Chondrocyte (in vitro differentiated cells): ENCODE measurements around the gene MAIP1. TPM values are rescaled to one million over a fixed set of nuclear protein-coding genes. Genes with fewer than 3 reads are reported as not detected.

Experiments used
- DNase-seq: peaks from one replicate; pipeline ENCODE4 v3.0.0; 2021; ENCODE audit warnings: mixed read lengths, low spot score
- H3K27ac Mint-ChIP-seq: one replicate; pipeline ENCODE4 v1.8.0; 2021; ENCODE audit warnings: mild to moderate bottlenecking, moderate library complexity, mixed read lengths; ENCODE audit not compliant: unreplicated experiment
- H3K27me3 Mint-ChIP-seq: 2 replicates; pipeline ENCODE4 v1.8.0; 2021; ENCODE audit warnings: low read depth, mixed read lengths
- H3K36me3 Mint-ChIP-seq: 2 replicates; pipeline ENCODE4 v1.8.0; 2021; ENCODE audit warnings: low read depth, mixed read lengths
- H3K4me1 Mint-ChIP-seq: 2 replicates; pipeline ENCODE4 v1.8.0; 2021; ENCODE audit warnings: low read depth, mild to moderate bottlenecking, mixed read lengths
- H3K4me3 Mint-ChIP-seq: one replicate; pipeline ENCODE4 v1.8.0; 2021; ENCODE audit warnings: mild to moderate bottlenecking, moderate library complexity, mixed read lengths; ENCODE audit not compliant: unreplicated experiment
- H3K9me3 Mint-ChIP-seq: 2 replicates; pipeline ENCODE4 v1.8.0; 2021; ENCODE audit warnings: low read depth, mixed read lengths
- CTCF ChIP-seq: fragments of 200-600 bp; sonication (generic); IDR thresholded peaks from 2 replicates; pipeline ENCODE4 v1.5.0; 2021; ENCODE audit warnings: antibody characterized with exemption, mild to moderate bottlenecking, moderate library complexity
- long read RNA-seq: library from polyadenylated mRNA; stranded (forward); transcript quantifications from one replicate; pipeline ENCODE4 v2.0.0, GENCODE V29; 2021
- total RNA-seq: library from RNA; stranded (reverse); gene quantifications from 3 replicates; pipeline ENCODE4 v1.2.1, GENCODE V29; 2021

Gene MAIP1
- 9.4 to 15.1 TPM (median 14.6 TPM) in 3 replicates for total RNA-seq
- long read RNA-seq, transcript MAIP1-202 (5 exons, 1,386 nt) = major isoform, 18 of 20 reads
- long read RNA-seq, partial matches to known transcripts = 0 of 20 reads
- long read RNA-seq, other reads (novel, unspliced or antisense) = 2 of 20 reads

DNA sequence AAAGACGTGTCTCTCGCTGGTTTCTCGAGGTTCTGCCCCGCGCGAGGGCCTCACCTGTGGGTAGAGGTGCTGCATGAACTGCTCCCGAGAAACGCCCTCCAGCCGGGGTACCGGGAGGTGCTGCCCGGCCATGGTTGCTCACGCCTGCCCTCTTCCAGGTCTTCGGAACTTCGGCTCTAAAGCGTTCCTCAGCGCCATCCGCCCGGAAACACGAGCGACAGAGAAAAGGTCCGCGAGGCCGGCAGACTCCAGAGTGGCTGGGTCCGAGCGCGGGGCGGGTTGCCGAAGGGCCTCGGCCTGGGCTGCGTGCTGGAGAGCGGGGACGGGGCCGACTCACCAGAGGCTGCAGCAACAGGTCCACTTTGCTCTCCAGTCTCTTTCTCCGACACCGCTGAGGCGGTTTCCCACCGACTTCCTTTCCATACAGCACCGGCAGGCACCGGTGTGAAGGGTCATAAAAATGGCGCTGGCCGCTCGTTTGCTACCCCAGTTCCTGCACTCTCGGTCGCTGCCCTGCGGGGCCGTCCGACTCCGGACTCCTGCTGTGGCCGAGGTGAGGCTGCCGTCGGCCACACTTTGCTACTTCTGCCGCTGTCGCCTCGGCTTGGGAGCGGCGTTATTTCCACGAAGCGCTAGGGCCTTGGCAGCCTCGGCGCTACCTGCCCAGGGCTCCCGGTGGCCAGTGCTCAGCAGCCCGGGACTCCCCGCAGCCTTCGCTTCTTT is at the start of gene MAIP1, which contains the start of gene TYW5:
Gene MAIP1 (plus strand): TSS at position 244 of the 723 bp plus-strand sequence. CDS start 217 bp downstream, at position 461.
Gene TYW5 (minus strand): TSS at position 153 of the 723 bp plus-strand sequence. CDS start 21 bp downstream, at position 132.
- H3K27ac Mint-ChIP-seq = peak within 1 kb of the TSS; percentile 99
- TF ChIP-seq CTCF = peak; percentile 65
- peak; percentile 95 for DNase-seq
- no peaks in the 10 kb centered on the region for H3K27me3 Mint-ChIP-seq
- H3K36me3 Mint-ChIP-seq = peaks cover 2% of the 10 kb centered on the region
- no peaks in the 10 kb centered on the region for H3K9me3 Mint-ChIP-seq
- H3K4me3 Mint-ChIP-seq = peak within 1 kb of the TSS; percentile 99
- H3K4me1 Mint-ChIP-seq = peaks cover 42% of the 10 kb centered on the region

DNA sequence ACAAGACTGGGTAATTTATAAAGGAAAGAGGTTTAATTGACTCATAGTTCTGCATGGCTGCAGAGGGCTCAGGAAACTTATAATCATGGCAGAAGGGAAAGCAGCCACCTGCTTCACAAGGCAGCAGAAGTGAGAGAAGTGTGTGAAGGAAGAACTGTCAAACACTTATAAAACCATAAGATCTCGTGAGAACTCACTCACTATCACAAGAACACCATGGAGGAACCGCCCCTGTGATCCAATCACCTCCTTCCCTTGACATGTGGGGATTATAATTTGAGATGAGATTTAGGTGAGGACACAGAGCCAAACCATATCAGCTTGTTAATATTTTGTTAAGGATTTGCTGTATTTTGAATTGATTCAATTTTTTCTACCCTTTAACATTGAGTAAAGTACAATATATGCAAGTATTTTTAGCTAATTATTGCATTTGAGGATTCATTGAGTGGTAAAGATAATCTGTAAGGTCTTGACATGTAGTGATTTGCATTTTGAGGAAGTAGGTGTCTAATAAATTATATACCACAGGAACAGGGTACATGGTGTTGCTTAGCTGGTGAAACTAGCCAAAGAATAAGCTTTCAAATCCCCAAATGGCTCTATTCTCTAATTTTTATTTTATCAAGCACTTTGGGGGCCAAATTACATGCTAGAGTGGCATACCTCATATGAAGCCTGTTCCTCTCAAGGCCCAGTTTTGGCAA is 48.2 kb upstream of the MAIP1 start:
- Mint-ChIP-seq H3K4me1 (peaks cover 13% of the 10 kb centered on the region), H3K4me3 (no peak overlapping the region), H3K9me3 (no peaks in the 10 kb centered on the region), H3K27me3 (no peaks in the 10 kb centered on the region), H3K36me3 (no peaks in the 10 kb centered on the region), H3K27ac (no peak overlapping the region)
- no peak for TF ChIP-seq CTCF
- no peak for DNase-seq

GRCh38 chr2:199910338-199911051 is 44.9 kb upstream of the MAIP1 start:
- Mint-ChIP-seq H3K27me3 (no peaks in the 10 kb centered on the region), H3K27ac (peak overlapping the region; percentile 83), H3K4me3 (peak overlapping the region; percentile 93), H3K9me3 (no peaks in the 10 kb centered on the region), H3K36me3 (no peaks in the 10 kb centered on the region), H3K4me1 (peaks cover 36% of the 10 kb centered on the region)
- TF ChIP-seq CTCF = no peak
- DNase-seq = no peak

- peak within 1 kb of the TSS; percentile 93 for H3K4me3 Mint-ChIP-seq
- peak; percentile 97 for DNase-seq
- peaks cover under 1% of the 10 kb centered on the region for H3K36me3 Mint-ChIP-seq
- no peaks in the 10 kb centered on the region for H3K27me3 Mint-ChIP-seq
- no peaks in the 10 kb centered on the region for H3K9me3 Mint-ChIP-seq
- H3K4me1 Mint-ChIP-seq = peaks cover 36% of the 10 kb centered on the region
- peak; percentile 44 for TF ChIP-seq CTCF
- H3K27ac Mint-ChIP-seq = peak within 1 kb of the TSS; percentile 95
Observed at GRCh38 chr2:199911052-199911876, 44.1 kb upstream of the MAIP1 start, which contains the start of gene C2orf69. Gene C2orf69 (plus strand): TSS chr2:199911293. CDS start chr2:199911439, 146 bp downstream.
